Psoas muscle (tissue), 8 donors: ENCODE measurements around the gene MRPL41. TPM values are rescaled to one million over a fixed set of nuclear protein-coding genes. Genes with fewer than 3 reads are reported as not detected.
A peak's percentile ranks its signal among the peaks of the same experiment; 100 is the strongest.
"Not testable (repeated sequence)": the region's sequence is repeated elsewhere in the genome, so short reads cannot be mapped to it uniquely, and the experiment has no call there.

Experiments used
- ATAC-seq, 4 donors: fragments of 200-7000 bp; cut with Tn5 transposase; one replicate each; pipeline ENCODE4 v1.9.1; 2020; ENCODE audit warnings: moderate library complexity in 3 of 4, mild to moderate bottlenecking in 2 of 4
- DNase-seq, 2 donors: peaks; one replicate each; pipeline ENCODE4 v3.0.0-alpha.2; 2020
- H3K27ac ChIP-seq: fragments of 200-600 bp; one replicate; pipeline ENCODE4 v1.8.0; 2022
- H3K27me3 ChIP-seq, 3 donors: fragments of 200-600 bp in 1 of 3; one replicate each; pipeline versions ENCODE4 v1.6.1 to v1.8.0; 2013 to 2022; ENCODE audit warnings: low read length in 2 of 3, mild to moderate bottlenecking in 2 of 3, moderate library complexity in 1 of 3; ENCODE audit not compliant: insufficient read depth in 3 of 3
- H3K36me3 ChIP-seq, 2 donors: fragments of 200-600 bp in 1 of 2; one replicate each; pipeline versions ENCODE4 v1.6.1 to v1.8.0; 2013 to 2022; ENCODE audit warnings: low read depth in 1 of 2, mild to moderate bottlenecking in 1 of 2, moderate library complexity in 1 of 2; ENCODE audit not compliant: insufficient read depth in 1 of 2
- H3K4me1 ChIP-seq: fragments of 200-600 bp; one replicate; pipeline ENCODE4 v1.8.0; 2022
- H3K4me3 ChIP-seq: fragments of 200-600 bp; one replicate; pipeline ENCODE4 v1.8.0; 2022; ENCODE audit warnings: mild to moderate bottlenecking
- H3K9me3 ChIP-seq: fragments of 200-600 bp; one replicate; pipeline ENCODE4 v1.8.0; 2022
- CTCF ChIP-seq: fragments of 200-600 bp; IDR thresholded peaks from one replicate; pipeline ENCODE4 v1.8.0; 2022; ENCODE audit warnings: antibody characterized with exemption
- WGBS, 3 donors: extraction: QIAGEN DNeasy Blood & Tissue Kit; methylation state at CpG; one replicate each; pipeline versions ENCODE4 v1.1.6 to v1.1.7; 2013; 5-methylcytosine and 5-hydroxymethylcytosine counted together
- intact Hi-C, 2 donors: fragments of 100-400 bp; cut with DNase I; formaldehyde crosslinking; loops; one replicate each; pipeline versions ENCODE4 v1.11.0 to v1.14.2; 2022
- polyA plus RNA-seq, 3 donors: library from polyadenylated mRNA; stranded (reverse); fragments of 200-250 nt; gene quantifications; one replicate each; pipeline ENCODE4 v1.2.3, GENCODE V29; 2013
- total RNA-seq, 4 donors: library from RNA; stranded (reverse); fragmentation: NEBNext Ultra II Directional in 2 of 4; extraction: Animal tissue kit (Norgen Biotek cat#: 25700) in 2 of 4; gene quantifications; one replicate each; pipeline versions ENCODE4 v1.2.1 to v1.2.4, GENCODE V29; 2021 to 2023
- donor health status: healthy with polysubstance abuse.
- donor health status: DM: no; HTN: no; CAD: no; lungs with moderate emphysema.
- donor health status: Bipolar disorder and iron deficiency.
- donor health status: healthy.
- donor health status: DM: yes; HTN: yes; CAD: no.
- donor health status: DM: no; HTN: no; CAD: no.
- donor health status: DM: no; HTN: no; CAD: no.
- donor health status: DM: yes; HTN: yes; CAD: no.

The MRPL41 gene
- total and polyA plus RNA-seq, 7 donors, result 78.0 to 226 (median 120) TPM

- WGBS, 3 donors, result 75 to 85% (median 83%) methylated on average over 5 of the region's 5 CpGs
- intact Hi-C loops, result loop anchor here in 1 of 2 donors (5.0 to 10.0 kb wide), 2 partner anchors 103 to 230 kb away; partner anchors contain the start of genes EXD3 and NOXA1
- DNase-seq (no peak), ATAC-seq (no peak)
- Histone ChIP-seq H3K4me1 (peaks cover 4% of the 10 kb centered on the region), H3K36me3 (peaks cover 0 to 24% of the 10 kb centered on the region in 2 donors), H3K27me3 (no peaks in the 10 kb centered on the region), H3K27ac (no peak overlapping the region), H3K9me3 (no peaks in the 10 kb centered on the region), H3K4me3 (no peak overlapping the region)
- TF ChIP-seq CTCF, result no peak
Measured at GRCh38 chr9:137524981-137525317, 26.7 kb upstream of the MRPL41 start.

DNA sequence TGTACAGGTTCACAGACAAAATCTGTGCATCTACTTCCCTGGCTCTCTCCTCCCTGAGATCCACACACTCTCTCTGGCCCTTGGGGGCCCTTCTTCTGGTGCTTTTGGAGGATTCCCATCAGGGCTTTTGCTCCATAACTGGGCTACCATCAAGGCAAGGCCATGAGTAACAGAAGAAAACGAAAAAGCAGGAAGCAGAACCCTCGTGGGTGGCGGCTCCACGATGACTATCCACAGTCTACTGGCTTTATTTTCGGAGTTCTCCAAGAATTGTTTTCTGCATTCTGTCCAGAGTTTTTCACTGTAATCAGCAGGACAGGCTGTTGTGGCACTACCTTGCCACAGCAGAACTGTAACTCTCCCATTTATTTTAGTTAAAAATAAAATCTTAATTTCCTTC lies 21.3 kb upstream of the MRPL41 start:
- no peaks in the 10 kb centered on the region for H3K9me3 ChIP-seq
- H3K27me3 ChIP-seq, result no peaks in the 10 kb centered on the region
- H3K27ac ChIP-seq, result no peak overlapping the region
- ATAC-seq (no peak), DNase-seq (no peak)
- WGBS, 3 donors, result 68 to 82% (median 78%) methylated on average over 5 of the region's 5 CpGs
- peaks cover 10% of the 10 kb centered on the region for H3K4me1 ChIP-seq
- intact Hi-C loops, result no loop called here
- H3K36me3 ChIP-seq, result no peaks in the 10 kb centered on the region
- no peak overlapping the region for H3K4me3 ChIP-seq
- TF ChIP-seq CTCF, result no peak

DNA sequence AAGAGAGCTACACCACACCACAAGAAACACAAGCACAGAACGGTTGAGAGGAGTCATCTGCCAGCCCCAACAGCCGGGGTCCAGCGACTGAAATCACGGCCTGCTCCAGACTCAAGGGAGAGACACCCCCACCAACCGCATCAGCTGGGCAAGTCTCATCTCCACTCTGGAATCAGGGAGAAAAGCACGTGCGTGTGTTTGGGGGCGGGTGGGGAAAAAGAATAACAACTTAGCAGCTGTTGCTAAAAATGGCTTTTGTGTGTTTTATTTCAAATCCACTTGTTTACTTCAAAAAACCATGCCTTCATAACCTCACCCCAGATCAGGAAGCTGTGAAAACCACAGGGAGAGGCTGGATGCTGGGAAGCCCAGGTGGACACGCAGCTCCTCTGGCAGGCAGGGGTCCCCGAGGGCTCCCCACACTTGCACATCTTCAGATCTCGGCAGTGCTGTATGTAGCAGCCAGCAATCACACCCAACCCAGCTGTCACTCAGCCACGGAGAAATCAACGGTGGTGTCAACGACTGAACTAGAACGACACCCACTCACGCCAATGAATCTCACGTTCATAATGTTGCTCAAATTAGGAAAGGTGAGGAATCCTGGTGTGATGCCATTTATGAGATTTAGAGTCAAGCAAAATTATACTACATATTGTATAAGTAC lies 20.4 kb upstream of the MRPL41 start:
- H3K27ac ChIP-seq, result no peak overlapping the region
- no peak overlapping the region for H3K4me3 ChIP-seq
- peaks cover 10% of the 10 kb centered on the region for H3K4me1 ChIP-seq
- DNase-seq (no peak), ATAC-seq (peak in 1 of 4 donors; percentile 28)
- 39 to 62% (median 49%) methylated on average over 17 of the region's 17 CpGs for WGBS, 3 donors
- no peaks in the 10 kb centered on the region for H3K27me3 ChIP-seq
- H3K9me3 ChIP-seq, result no peaks in the 10 kb centered on the region
- intact Hi-C loops, result no loop called here
- no peak for TF ChIP-seq CTCF
- peaks cover 0 to under 1% of the 10 kb centered on the region in 2 donors for H3K36me3 ChIP-seq

DNA sequence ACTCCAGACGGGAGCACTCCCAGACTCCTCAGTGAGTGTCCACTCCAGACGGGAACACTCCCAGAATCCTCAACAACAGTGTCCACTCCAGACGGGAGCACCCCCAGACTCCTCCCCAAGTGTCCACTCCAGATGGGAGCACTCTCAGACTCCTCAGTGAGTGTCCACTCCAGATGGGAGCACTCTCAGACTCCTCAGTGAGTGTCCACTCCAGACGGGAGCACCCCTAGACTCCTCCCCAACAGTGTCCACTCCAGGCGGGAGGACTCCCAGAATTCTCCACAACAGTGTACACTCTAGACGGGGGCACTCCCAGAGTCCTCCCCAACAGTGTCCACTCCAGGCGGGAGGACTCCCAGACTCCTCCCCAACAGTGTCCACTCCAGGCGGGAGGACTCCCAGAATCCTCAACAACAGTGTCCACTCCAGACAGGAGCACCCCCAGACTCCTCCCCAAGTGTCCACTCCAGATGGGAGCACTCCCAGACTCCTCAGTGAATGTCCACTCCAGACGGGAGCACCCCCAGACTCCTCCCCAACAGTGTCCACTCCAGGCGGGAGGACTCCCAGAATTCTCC lies 18.7 kb upstream of the MRPL41 start:
- not testable (repeated sequence) for ATAC-seq, DNase-seq

GRCh38 chr9:137534256-137535119 lies 17.2 kb upstream of the MRPL41 start:
- Histone ChIP-seq H3K27ac (no peak overlapping the region), H3K36me3 (peaks cover 0 to 28% of the 10 kb centered on the region in 2 donors), H3K4me3 (no peak overlapping the region), H3K27me3 (no peaks in the 10 kb centered on the region), H3K9me3 (no peaks in the 10 kb centered on the region), H3K4me1 (peaks cover 10% of the 10 kb centered on the region)
- intact Hi-C loops, result no loop called here
- DNase-seq, result no peak
- ATAC-seq, result peak; percentile 47 to 84 (median 67)
- WGBS, 3 donors, result 56 to 59% (median 58%) methylated on average over 19 of the region's 19 CpGs
- TF ChIP-seq CTCF, result peak; percentile 48

More for the DNA sequence above, 18.7 kb upstream of the MRPL41 start:
- H3K27me3 ChIP-seq, H3K9me3 ChIP-seq, H3K4me3 ChIP-seq, H3K27ac ChIP-seq, intact Hi-C loops: not testable (repeated sequence)
- 80 to 94% (median 87%) methylated on average over 10 of the region's 10 CpGs for WGBS, 3 donors
- H3K36me3 ChIP-seq, result peaks cover 0 to 14% of the 10 kb centered on the region in 2 donors
- H3K4me1 ChIP-seq, result peaks cover 10% of the 10 kb centered on the region
